HUDEP-2 (cell line): ENCODE data around the gene GALNT11.

Source experiments
- DNase-seq, 76 experiments: peaks; one replicate each; lab custom pipeline; 2025; ENCODE audit not compliant: unreplicated experiment in 76 of 76; lab: John Stamatoyannopoulos, UW

Gene GALNT11

DNA sequence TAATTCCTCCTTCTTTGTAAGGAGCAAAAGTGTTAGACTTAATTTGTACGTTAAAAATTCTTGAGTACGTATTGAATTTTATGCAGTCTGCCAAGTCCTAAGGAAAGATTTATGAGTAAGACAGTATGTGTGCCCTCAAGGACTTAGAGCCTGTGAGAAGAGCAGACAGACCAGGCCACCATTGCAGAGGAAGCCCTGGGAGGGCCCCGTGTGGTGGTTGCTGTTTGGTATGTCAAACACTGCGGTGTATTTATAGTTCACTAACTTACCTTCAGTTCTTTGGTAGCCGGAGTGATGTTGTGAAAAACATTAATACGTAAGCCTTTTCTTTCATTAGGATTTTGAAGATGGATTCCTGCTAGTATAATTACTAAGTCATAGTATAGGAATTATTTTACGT, 82.9 kb downstream of the GALNT11 start:
- DNase-seq, result no peak

DNA sequence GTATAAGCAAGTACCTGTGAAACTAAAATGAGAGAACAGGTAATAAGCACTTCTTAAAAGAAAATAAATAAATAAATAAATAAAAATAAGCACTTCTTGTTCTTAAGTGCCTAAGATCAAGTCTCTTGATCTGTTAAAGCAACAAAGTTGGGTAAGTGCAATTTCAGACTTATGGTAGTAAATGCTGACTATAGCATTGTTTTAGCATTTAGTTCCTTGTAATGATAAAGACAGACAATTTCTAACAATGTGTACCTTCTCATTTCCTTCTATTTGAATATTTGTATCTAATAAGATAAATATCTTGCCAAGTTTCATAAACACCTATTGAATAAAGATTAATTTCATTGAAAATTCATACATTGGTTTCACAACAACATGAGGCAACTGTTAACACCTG, 87.4 kb downstream of the GALNT11 start:
- DNase-seq, result no peak

DNA sequence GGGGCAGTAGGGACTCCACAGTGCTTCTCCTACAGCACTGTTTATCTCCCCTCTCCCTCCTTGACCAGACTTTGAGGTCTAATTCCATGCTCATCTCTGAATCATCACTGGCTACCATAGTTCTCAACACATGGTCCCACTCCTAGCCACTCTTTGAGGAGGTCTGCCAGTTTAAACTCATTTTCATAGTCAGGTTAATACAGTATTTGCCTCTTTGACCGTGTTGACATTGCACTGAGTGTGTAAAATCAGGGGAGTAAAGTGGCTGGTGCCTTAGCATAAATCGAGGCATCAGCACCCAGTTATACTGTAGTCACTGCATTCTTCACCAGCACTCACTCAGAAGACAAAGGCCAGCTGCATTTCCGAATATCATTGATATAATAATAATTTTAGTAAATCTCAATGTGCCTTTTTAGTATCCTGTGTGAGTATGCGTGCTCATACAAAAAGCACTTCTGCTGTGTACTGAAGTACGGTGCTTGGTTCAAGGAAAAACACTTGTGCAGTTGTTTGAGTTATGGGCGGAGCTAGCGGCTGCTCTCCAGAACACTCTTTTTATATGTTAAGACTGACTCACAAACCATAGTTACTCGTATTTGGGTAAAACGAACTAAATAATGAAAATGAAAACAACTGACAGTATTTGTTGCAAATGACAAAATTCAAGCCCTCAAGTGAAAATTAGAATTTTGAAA, 89.7 kb downstream of the GALNT11 start:
- no peak for DNase-seq

DNA sequence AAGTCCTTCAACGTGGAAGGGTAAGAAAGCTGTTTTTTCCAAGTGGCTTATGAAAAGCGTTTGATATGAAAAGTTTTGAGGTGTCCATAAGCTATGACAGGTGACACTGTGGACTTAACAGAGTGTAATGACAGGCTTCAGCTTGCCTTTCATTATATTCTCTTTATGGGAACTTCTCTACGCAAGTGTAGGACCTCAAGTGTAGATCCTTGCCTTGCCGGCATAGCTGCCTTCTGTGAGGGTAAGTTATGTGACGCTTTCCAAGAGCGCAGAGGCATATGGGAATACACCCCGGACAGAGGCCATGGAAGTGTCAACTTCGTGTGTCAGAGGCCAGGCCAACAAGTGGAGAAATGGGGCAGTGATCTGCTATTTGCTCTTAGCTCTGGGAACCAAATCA, 91.9 kb downstream of the GALNT11 start:
- DNase-seq, result no peak

DNA sequence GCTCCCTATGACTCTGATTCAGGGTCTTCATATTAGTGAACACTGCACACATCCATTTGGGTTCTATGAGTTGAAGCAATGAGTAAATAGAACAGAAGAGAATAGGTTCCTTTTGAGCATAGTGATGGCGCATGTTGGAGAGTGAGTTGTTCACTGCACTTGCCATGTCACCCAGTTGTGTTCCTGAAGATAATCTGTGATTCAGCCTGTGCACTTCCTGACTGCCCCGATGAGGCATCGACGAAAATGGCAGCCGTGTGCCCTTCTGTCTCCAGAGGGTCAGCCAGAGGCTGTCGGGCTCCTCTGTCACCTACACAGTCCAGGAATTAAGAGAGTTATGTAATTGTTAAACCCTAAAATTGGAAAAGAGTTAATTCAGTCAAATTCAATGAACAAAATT, 94.7 kb downstream of the GALNT11 start:
- no peak for DNase-seq

DNA sequence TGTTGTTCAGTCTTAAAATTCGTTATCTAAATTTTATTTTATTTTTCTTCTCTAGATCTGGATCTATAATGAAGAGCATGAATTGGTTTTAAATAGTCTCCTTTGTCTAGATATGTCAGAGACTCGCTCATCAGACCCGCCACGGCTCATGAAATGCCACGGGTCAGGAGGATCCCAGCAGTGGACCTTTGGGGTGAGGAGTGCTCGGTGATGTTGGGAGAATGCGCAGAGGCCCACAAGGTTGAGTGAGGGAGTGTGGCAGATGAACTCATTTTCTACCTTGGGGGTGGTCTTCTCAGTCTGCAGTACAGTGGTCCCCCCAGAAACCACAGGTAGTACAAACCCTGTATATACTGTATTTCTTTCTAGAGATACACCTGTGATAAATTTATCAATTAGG, 95.3 kb downstream of the GALNT11 start:
- no peak for DNase-seq

DNA sequence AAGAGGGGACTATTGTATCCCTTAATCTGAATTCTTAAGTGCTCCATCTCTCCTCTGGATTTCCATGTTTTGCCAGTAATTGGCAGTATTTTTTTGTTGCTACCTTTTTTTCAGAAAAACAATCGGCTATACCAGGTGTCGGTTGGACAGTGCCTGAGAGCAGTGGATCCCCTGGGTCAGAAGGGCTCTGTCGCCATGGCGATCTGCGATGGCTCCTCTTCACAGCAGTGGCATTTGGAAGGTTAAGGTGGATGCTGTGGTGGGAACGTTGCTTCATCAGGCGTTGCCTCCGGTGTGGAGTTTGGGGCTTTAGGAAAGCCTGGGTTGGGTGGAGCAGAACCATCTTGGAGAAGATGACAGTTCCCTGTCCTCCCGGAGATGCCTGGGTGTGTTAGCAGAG, 96.0 kb downstream of the GALNT11 start:
- DNase-seq, result no peak

DNA sequence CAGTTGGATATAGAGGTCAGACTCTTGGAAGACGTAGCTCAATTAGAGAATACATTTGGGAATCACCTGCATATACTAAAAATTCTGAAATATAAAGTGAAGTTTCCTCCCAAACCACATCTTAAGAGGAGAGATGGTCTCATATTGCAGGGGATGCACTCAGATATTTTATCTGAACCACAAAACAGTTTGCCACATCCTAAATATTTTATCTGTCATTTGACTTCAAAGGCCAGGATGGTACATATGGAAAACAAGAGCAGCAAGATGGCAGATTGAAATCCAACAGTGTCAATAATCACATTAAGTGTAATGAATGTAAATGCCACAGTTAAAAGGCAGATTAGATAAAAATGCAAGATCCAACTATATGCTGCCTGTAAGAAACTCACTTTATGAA, 97.1 kb downstream of the GALNT11 start:
- no peak for DNase-seq

DNA sequence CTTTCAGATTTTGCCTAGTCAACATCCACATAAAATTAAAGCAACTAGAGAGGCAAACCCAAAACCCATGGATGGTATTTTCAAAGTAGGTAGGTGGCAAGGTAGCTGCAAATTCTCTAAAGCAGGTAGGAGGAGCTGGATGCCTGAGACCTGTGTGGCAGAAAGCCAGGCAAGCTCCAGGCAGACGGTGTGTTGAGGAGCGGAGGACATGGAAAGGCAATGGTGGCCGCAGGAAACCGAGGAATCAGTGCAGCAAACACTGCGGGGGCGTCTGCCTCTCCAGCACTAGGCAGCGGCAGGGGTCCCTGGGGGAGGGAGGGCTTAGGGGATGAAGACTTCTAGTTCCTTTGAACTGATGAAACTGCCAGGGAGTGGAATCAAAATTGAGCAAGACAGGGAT, 101.3 kb downstream of the GALNT11 start:
- no peak for DNase-seq

DNA sequence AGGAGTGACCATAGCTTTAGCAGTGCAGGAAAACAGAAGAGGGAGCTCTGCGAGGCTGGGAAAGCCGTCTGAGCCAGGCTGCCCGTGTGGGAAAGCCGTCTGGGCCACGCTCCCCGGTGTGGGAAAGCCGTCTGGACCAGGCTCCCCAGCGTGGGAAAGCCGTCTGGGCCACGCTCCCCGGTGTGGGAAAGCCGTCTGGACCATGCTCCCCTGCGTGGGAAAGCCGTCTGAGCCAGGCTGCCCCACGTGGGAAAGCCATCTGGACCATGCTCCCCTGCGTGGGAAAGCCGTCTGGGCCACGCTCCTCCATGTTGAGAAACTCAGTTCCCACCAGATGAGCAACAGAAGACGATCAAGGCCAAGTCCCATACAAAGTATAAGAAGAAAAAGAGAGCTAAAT, 101.8 kb downstream of the GALNT11 start:
- no peak for DNase-seq

DNA sequence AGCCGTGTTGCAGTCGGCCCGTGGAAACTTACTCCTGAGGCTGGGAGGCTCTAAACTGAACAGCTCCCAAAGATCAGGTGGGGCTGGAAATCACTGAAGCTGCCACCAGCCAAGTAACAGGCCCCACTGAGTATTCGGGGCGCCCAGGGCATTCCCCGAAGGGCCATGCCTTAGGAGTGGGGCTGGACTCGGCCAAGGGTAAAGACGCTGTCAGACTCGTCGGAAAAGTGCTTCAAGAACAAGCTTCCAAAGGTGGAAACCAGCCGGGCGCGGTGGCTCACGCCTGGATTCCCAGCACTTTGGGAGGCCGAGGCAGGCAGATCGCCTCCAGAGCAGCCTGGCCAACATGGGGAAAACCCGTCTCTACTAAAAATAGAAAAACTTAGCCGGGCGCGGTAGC, 102.8 kb downstream of the GALNT11 start:
- DNase-seq, result no peak

DNA sequence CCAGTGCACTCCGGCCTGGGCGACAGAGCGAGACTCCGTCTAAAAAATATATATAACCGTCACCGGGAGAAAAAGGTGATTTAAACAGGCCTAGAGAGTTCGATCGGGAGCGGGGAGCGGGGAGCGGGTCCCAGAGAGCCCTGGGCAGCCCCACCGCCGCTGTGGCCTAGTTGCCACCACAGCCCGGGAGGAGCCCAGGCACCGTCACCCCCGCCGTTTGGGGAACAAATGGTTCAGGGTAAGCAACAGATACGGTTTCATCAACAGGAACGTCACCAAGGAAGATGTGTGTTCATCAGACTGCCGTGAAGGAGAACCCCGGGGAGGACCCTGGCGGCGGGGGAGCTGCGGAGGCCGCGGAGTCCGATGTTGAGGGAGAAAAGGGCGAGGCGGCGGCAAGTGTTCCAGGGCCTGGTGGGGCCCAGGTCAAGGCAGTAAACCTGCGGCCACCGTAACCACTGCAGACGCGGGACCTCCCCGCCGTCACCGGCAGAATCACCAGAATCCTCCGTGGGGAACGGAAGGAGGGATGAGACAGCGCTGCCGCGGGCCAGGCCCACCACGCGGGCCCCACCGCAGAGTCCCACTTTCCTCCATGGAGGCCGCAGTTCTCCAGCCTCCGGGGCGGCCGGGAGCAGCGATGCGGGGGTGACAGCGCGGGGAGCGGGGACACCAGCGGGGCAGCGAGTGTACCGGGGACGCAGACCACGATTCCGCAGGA, 103.4 kb downstream of the GALNT11 start:
- DNase-seq, result no peak

DNA sequence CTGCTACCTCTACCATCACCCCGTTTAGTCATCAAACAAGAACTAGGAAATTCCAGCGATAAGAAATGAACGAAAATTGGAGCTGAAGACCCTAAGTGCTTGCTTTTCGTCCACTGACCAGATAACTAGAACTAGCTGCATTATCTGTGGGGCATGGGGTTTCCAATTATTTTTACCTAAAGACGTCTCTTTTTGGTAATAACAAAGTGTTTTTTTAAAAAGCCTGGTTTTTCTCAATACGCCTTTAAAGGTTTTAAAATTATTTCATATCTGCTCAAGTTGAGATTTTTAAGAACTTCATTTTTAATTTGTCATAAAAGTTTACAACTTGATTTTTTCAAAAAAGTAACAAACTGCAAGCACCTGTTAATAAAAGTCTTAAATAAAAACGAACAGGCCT, 104.2 kb downstream of the GALNT11 start:
- no peak for DNase-seq

DNA sequence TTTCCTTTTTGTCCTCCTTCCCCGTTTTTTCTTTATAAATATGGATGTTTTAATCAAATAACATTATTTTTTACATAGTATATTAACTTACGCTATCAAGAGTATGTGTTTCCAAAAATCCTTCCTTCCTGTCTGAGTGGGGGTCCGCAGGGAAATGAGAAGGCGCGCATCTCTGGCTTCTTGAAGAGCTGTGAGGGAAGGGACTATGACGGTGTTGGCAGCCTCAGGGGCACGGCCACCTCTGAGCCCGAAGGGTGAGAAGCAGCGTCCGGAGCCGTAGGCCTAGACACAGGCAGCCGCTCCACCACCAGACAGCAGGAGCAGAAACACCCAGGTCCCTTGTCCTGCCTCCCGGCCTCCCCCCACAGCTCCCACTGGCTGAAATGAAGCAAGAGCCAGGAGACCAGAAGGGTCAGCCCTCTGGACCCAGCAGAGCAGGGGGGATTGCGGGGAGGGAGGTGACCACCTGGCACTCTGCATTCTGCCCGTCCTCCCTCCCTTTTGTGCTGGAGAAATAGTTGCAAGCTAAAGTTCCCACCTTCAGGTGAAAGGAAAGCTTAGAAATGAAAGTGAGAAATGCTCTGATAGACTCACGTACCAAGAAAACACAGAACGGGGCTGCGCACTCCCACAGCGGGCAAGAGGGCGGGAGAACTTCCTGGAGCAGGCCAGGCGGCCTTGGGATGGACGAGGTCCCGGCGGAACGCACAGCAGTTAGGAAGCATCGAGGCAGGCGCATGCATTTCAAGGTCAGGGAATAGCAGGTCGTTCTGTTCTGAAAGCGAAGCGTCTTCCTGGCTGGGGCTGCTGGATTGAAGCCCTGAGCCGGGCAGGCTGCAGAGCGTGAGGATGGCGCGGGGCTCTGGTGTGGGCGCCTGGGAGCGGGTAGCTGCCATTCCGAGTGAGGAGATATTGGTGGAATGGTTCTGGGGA, 105.5 kb downstream of the GALNT11 start:
- DNase-seq, result no peak

DNA sequence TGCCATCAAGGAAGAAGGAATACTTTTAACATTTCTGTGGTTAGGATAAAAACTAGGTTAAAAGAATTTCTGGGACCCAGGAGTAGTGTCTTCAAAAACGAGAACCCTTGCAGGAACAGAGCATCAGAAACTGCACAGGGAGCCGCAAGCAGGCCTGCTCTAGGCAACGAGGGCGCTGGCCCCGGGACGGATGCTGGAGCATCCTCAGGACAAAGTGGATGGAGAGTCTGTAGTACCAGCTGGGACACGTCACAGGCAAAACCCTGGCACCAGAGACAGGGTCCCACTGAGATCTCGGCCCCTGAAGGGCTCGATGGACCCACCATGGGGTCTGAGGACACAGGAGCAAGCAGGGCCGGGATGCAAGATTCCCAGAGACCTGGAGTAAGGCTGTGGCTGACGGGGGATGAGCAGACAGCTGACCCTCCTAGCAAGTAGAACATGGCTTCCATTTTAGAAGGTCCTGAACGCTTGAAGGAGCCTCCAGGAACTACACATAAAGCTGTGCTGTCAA, 106.6 kb downstream of the GALNT11 start:
- DNase-seq, result no peak

DNA sequence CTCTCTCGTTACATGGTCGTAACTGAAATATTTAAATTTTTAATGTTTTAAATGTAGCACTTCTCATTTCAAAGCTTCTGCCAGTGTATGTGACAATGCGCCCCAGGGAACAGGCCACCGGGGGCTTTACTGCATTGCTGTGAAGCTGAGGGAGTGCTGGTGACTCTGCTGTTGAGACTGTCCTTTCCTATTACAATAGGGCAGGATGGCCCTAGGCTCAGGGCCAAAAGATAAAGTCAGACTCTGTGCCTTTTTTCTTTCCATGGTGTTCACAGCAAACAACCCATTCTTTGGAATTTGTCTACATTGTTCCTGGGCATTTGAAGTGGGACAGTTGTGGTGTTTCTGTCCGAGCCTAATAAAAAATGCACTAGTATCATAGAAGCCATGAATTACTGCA, 107.3 kb downstream of the GALNT11 start:
- no peak for DNase-seq

DNA sequence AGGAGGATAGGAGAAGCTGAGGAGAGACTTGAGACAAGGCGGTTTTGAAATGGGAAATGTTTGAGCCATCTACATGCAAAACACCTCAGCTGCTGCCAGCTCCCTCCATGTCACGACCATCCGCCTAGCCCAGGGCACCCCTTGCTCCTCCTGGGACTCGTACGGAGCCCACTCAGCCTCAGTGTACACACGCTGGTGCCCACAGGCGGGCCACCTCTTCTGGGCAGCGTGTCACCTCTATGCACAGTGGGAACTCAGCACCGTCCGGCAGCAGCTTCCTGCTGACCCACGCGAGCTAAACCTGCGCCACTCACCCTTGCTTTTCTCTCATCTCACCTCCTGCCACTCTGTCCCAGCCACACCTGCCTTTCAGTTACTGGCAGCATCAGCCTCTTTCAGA, 108.3 kb downstream of the GALNT11 start:
- DNase-seq, result no peak

DNA sequence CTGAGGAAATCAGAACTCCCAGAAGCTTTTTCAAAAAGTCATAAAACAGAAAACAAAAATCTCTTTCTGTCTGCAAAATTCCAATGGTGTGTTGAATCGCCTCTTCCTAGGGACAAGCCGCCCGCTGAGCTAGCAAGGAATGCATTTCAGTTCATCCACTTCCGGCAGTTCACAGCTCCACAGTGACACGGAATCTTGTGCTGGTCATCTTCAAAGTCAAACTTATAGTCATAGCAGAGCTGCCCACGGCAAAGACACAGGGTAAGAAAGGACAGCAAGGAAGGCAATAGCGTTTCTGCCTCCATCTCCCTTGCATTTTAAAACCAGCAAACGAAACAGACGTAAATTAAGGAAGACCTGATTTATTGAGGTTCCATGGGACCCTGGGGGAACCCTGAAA, 111.2 kb downstream of the GALNT11 start:
- no peak for DNase-seq

DNA sequence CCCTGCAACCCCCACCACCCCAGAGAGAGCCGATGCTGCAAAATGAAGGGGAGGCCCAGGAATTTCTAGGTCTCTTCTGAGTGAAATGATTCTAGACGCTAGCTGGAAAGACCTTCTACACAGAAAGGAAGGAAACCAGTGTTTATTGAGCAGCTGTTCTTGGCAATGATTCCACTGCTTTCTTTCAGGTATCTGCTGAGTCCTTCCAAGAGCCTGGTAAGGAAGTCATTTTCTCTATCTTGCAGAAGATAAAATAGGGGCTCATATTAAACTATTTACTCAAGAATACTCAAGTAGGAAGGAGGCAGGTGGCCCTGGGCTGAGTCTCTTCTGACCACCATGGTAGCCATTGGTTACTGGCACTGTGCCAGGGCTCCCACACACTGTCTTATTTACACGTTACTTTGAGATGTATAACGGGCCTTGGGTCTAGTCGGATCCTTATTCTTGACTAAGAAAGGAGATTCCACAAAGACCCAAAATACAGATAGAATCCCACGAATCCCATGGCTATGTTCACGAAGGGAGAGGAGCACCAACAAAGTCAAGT, 112.1 kb downstream of the GALNT11 start:
- no peak for DNase-seq

DNA sequence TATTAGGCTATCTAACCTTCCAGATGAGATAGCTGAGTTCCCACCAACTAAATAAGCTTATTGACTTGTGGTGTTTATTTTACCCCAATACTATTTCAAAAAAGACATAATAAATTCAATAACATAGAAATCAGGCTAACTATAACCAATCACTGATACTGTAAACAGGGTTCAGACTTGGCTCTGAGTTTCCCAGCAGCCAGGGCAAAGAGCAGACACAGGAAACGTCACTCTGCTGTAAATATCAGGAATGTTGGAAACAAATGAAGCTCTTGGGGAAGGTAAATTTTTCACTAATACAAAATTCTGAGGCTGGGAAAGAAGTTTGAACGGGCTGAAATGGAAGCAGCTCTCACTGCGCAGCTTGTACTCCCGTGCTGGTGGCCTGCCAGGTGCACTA, 114.6 kb downstream of the GALNT11 start:
- DNase-seq, result no peak

DNA sequence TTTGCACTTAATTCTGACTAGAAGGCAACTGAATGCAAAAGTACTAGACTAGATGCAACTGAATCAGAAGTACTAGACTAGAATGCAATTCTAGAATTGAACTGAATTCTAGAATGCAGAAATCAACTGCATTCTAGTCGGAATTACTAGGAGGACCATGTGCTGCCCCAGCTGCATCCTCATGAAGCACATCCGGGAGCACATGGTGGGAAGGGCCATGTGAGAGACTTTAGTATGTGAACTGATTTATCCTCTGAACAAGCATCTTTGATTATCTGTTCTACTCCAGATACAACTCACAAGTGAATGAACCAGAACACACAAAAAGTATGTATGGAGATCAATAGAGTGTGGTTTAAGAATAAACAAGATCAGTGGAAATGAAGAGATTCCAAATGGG, 115.1 kb downstream of the GALNT11 start:
- no peak for DNase-seq
